Activated CD4-positive, alpha-beta T cell treated with anti-CD3 and anti-CD28 coated beads, Interleukin-2, amount 10 ng/mL, durations not matched to agents 7 days and 5 days (primary cell): ENCODE data around the gene RNF38. TPM values are rescaled to one million over a fixed set of nuclear protein-coding genes. Genes with fewer than 3 reads are reported as not detected.
"Not testable (repeated sequence)": the region's sequence is repeated elsewhere in the genome, so short reads cannot be mapped to it uniquely, and the experiment has no call there.

ENCODE experiments used
- CTCF ChIA-PET: fragments of 350-600 bp; sonication (Branson Sonifier 250); formaldehyde crosslinking; loops from one replicate; lab custom pipeline; 2021; ENCODE audit warnings: antibody characterized with exemption; lab: Charles Lee
- POLR2A ChIA-PET: fragments of 350-600 bp; sonication (Branson Sonifier 250); formaldehyde crosslinking; loops from one replicate; lab custom pipeline; 2021; ENCODE audit warnings: antibody characterized with exemption; lab: Charles Lee
- DNase-seq: peaks from one replicate; pipeline ENCODE4 v3.0.0-alpha.2; 2020
- H3K27ac Mint-ChIP-seq: one replicate; pipeline ENCODE4 v1.8.0; 2021; ENCODE audit warnings: mild to moderate bottlenecking, moderate library complexity, mixed read lengths
- H3K27me3 Mint-ChIP-seq: one replicate; pipeline ENCODE4 v1.8.0; 2021; ENCODE audit warnings: mixed read lengths
- H3K36me3 Mint-ChIP-seq: one replicate; pipeline ENCODE4 v1.8.0; 2021; ENCODE audit warnings: low read depth, mixed read lengths
- H3K4me1 Mint-ChIP-seq: one replicate; pipeline ENCODE4 v1.8.0; 2021; ENCODE audit warnings: mixed read lengths
- H3K4me3 Mint-ChIP-seq: one replicate; pipeline ENCODE4 v1.8.0; 2021; ENCODE audit warnings: mild to moderate bottlenecking, moderate library complexity, mixed read lengths
- H3K9me3 Mint-ChIP-seq: one replicate; pipeline ENCODE4 v1.8.0; 2021; ENCODE audit warnings: mixed read lengths
- total RNA-seq, 2 experiments: library from RNA; stranded (reverse); gene quantifications; one replicate each; pipeline ENCODE4 v1.2.3, GENCODE V29; 2021

The RNF38 gene
- total RNA-seq, 2 experiments from 2014 or later: 37.6 to 45.1 TPM

- no peak for DNase-seq
- H3K4me3 Mint-ChIP-seq: no peak overlapping the region
- H3K4me1 Mint-ChIP-seq: peaks cover 7% of the 10 kb centered on the region
- no peaks in the 10 kb centered on the region for H3K27me3 Mint-ChIP-seq
- H3K27ac Mint-ChIP-seq: no peak overlapping the region
- POLR2A ChIA-PET: no interaction called here
- no peaks in the 10 kb centered on the region for H3K9me3 Mint-ChIP-seq
- CTCF ChIA-PET: interaction anchor here (0.6 kb wide), 1 partner anchor 137 kb away, joined by 3 read pairs; no protein-coding TSS in a partner anchor
- no peaks in the 10 kb centered on the region for H3K36me3 Mint-ChIP-seq
Observed at GRCh38 chr9:36433386-36433785, 33.3 kb upstream of the RNF38 start.

- H3K4me1 Mint-ChIP-seq: peaks cover 18% of the 10 kb centered on the region
- CTCF ChIA-PET: interaction anchor here (1.1 kb wide), 1 partner anchor 8 kb away, joined by 3 read pairs; no protein-coding TSS in a partner anchor
- H3K36me3 Mint-ChIP-seq: no peaks in the 10 kb centered on the region
- POLR2A ChIA-PET: no interaction called here
- H3K9me3 Mint-ChIP-seq: no peaks in the 10 kb centered on the region
- H3K4me3 Mint-ChIP-seq: no peak overlapping the region
- H3K27ac Mint-ChIP-seq: no peak overlapping the region
- DNase-seq: no peak
- no peaks in the 10 kb centered on the region for H3K27me3 Mint-ChIP-seq
Observed at GRCh38 chr9:36431078-36431477, 31.0 kb upstream of the RNF38 start.

- peaks cover 7% of the 10 kb centered on the region for H3K36me3 Mint-ChIP-seq
- no peak overlapping the region for H3K4me3 Mint-ChIP-seq
Observed at GRCh38 chr9:36426945-36427344, 26.9 kb upstream of the RNF38 start.

GRCh38 chr9:36426348-36426747 lies 26.3 kb upstream of the RNF38 start:
- H3K36me3 Mint-ChIP-seq: peaks cover 7% of the 10 kb centered on the region

More at GRCh38 chr9:36426945-36427344, 26.9 kb upstream of the RNF38 start:
- POLR2A ChIA-PET: no interaction called here
- H3K27me3 Mint-ChIP-seq: no peaks in the 10 kb centered on the region
- CTCF ChIA-PET: interaction anchor here (1.1 to 1.2 kb wide), 2 partner anchors 23 to 25 kb away, joined by 3 read pairs; no protein-coding TSS in a partner anchor
- DNase-seq: no peak
- peaks cover 25% of the 10 kb centered on the region for H3K4me1 Mint-ChIP-seq
- no peak overlapping the region for H3K27ac Mint-ChIP-seq
- H3K9me3 Mint-ChIP-seq: no peaks in the 10 kb centered on the region

GRCh38 chr9:36424289-36425055 lies 24.4 kb upstream of the RNF38 start:
- no peak for DNase-seq
- H3K9me3 Mint-ChIP-seq: no peaks in the 10 kb centered on the region
- no peaks in the 10 kb centered on the region for H3K27me3 Mint-ChIP-seq
- ChIA-PET CTCF (interaction anchor here (1.0 to 1.2 kb wide), 2 partner anchors 14 to 17 kb away, joined by 3 to 4 read pairs; no protein-coding TSS in a partner anchor), POLR2A (no interaction called here)
- H3K36me3 Mint-ChIP-seq: peaks cover 11% of the 10 kb centered on the region
- no peak overlapping the region for H3K27ac Mint-ChIP-seq
- H3K4me3 Mint-ChIP-seq: no peak overlapping the region
- H3K4me1 Mint-ChIP-seq: peaks cover 23% of the 10 kb centered on the region

More at GRCh38 chr9:36426348-36426747, 26.3 kb upstream of the RNF38 start:
- POLR2A ChIA-PET: no interaction called here
- Mint-ChIP-seq H3K27me3 (no peaks in the 10 kb centered on the region), H3K4me3 (no peak overlapping the region), H3K9me3 (no peaks in the 10 kb centered on the region), H3K4me1 (peaks cover 25% of the 10 kb centered on the region), H3K27ac (no peak overlapping the region)
- DNase-seq: no peak
- CTCF ChIA-PET: interaction anchor here (0.5 kb wide), 1 partner anchor 644 kb away, joined by 4 read pairs; no protein-coding TSS in a partner anchor

- Mint-ChIP-seq H3K4me3 (no peak overlapping the region), H3K36me3 (peaks cover 13% of the 10 kb centered on the region), H3K27me3 (no peaks in the 10 kb centered on the region), H3K4me1 (peaks cover 20% of the 10 kb centered on the region), H3K9me3 (no peaks in the 10 kb centered on the region), H3K27ac (no peak overlapping the region)
- POLR2A ChIA-PET: no interaction called here
- CTCF ChIA-PET: interaction anchor here (0.6 to 1.4 kb wide), 5 partner anchors 9 to 454 kb away, joined by 3 read pairs; no protein-coding TSS in a partner anchor
- no peak for DNase-seq
Observed at GRCh38 chr9:36423206-36423605, 23.1 kb upstream of the RNF38 start.

- POLR2A ChIA-PET: no interaction called here
- DNase-seq: no peak
- no peak overlapping the region for H3K27ac Mint-ChIP-seq
Observed at GRCh38 chr9:36416890-36417289, 16.8 kb upstream of the RNF38 start.

GRCh38 chr9:36415822-36416525 lies 15.9 kb upstream of the RNF38 start:
- H3K27me3 Mint-ChIP-seq: no peaks in the 10 kb centered on the region
- POLR2A ChIA-PET: no interaction called here
- no peak overlapping the region for H3K4me3 Mint-ChIP-seq
- CTCF ChIA-PET: interaction anchor here (1.2 to 3.1 kb wide), 2 partner anchors 9 to 31 kb away, joined by 3 to 13 read pairs; no protein-coding TSS in a partner anchor
- DNase-seq: no peak
- H3K27ac Mint-ChIP-seq: peak overlapping the region; percentile 62
- H3K4me1 Mint-ChIP-seq: peaks cover 10% of the 10 kb centered on the region
- no peaks in the 10 kb centered on the region for H3K9me3 Mint-ChIP-seq
- peaks cover 10% of the 10 kb centered on the region for H3K36me3 Mint-ChIP-seq

More at GRCh38 chr9:36416890-36417289, 16.8 kb upstream of the RNF38 start:
- H3K4me1 Mint-ChIP-seq: peaks cover 10% of the 10 kb centered on the region
- no peak overlapping the region for H3K4me3 Mint-ChIP-seq
- H3K36me3 Mint-ChIP-seq: peaks cover 10% of the 10 kb centered on the region
- no peaks in the 10 kb centered on the region for H3K27me3 Mint-ChIP-seq
- CTCF ChIA-PET: interaction anchor here (3.1 kb wide), 1 partner anchor 10 kb away, joined by 13 read pairs; no protein-coding TSS in a partner anchor
- H3K9me3 Mint-ChIP-seq: no peaks in the 10 kb centered on the region

GRCh38 chr9:36411410-36411809 lies 11.3 kb upstream of the RNF38 start:
- DNase-seq, POLR2A ChIA-PET, H3K27me3 Mint-ChIP-seq, H3K27ac Mint-ChIP-seq, H3K4me3 Mint-ChIP-seq, CTCF ChIA-PET, H3K9me3 Mint-ChIP-seq, H3K36me3 Mint-ChIP-seq: not testable (repeated sequence)
- peaks cover 16% of the 10 kb centered on the region for H3K4me1 Mint-ChIP-seq

- H3K4me3 Mint-ChIP-seq, H3K4me1 Mint-ChIP-seq, H3K27me3 Mint-ChIP-seq, DNase-seq, H3K36me3 Mint-ChIP-seq, H3K9me3 Mint-ChIP-seq: not testable (repeated sequence)
- peak overlapping the region; percentile 51 for H3K27ac Mint-ChIP-seq
- CTCF ChIA-PET: interaction anchor here (0.6 to 3.4 kb wide), 8 partner anchors 14 to 448 kb away, joined by 3 to 39 read pairs (median 7); no protein-coding TSS in a partner anchor
- POLR2A ChIA-PET: interaction anchor here (0.6 kb wide), 1 partner anchor 128 kb away, joined by 10 read pairs; no protein-coding TSS in a partner anchor
Observed at GRCh38 chr9:36409076-36409475, 9.0 kb upstream of the RNF38 start.

- Mint-ChIP-seq H3K4me1 (peaks cover 10% of the 10 kb centered on the region), H3K27ac (peak overlapping the region; percentile 65), H3K27me3 (no peaks in the 10 kb centered on the region), H3K4me3 (no peak overlapping the region), H3K36me3 (peaks cover 2% of the 10 kb centered on the region), H3K9me3 (no peaks in the 10 kb centered on the region)
- ChIA-PET POLR2A (interaction anchor here (0.6 kb wide), 1 partner anchor 75 kb away, joined by 3 read pairs; no protein-coding TSS in a partner anchor), CTCF (interaction anchor here (0.6 to 3.4 kb wide), 30 partner anchors 9 to 322 kb away, joined by 3 to 39 read pairs (median 4); no protein-coding TSS in a partner anchor)
- peak; percentile 72 for DNase-seq
Observed at GRCh38 chr9:36407122-36407723, 7.2 kb upstream of the RNF38 start.

- Mint-ChIP-seq H3K36me3 (peaks cover 6% of the 10 kb centered on the region), H3K27me3 (no peaks in the 10 kb centered on the region), H3K4me3 (no peak overlapping the region), H3K4me1 (peaks cover 37% of the 10 kb centered on the region), H3K27ac (peak overlapping the region; percentile 46), H3K9me3 (no peaks in the 10 kb centered on the region)
- CTCF ChIA-PET: interaction anchor here (0.5 to 1.1 kb wide), 9 partner anchors 9 to 784 kb away, joined by 3 to 4 read pairs (median 3); no protein-coding TSS in a partner anchor
- no peak for DNase-seq
- POLR2A ChIA-PET: no interaction called here
Observed at GRCh38 chr9:36402536-36402935, 2.5 kb upstream of the RNF38 start.
